Neural progenitor cell (in vitro differentiated cells): ENCODE measurements around the gene CHRNA5. TPM values are rescaled to one million over a fixed set of nuclear protein-coding genes. Genes with fewer than 3 reads are reported as not detected.

Source experiments
- DNase-seq: peaks from one replicate; pipeline ENCODE4 v3.0.0-alpha.2; 2016; ENCODE audit warnings: low spot score
- H2AFZ ChIP-seq: fragments of 200-600 bp; sonication (generic); replicated peaks from 2 replicates; pipeline ENCODE4 v1.6.1; 2016; ENCODE audit warnings: antibody characterized with exemption
- H3F3A ChIP-seq: fragments of 200-600 bp; sonication (generic); 2 replicates; pipeline ENCODE4 v1.6.1; 2016; ENCODE audit warnings: antibody characterized with exemption, low read depth
- H3K27ac ChIP-seq: fragments of 200-600 bp; sonication (generic); 2 replicates; pipeline ENCODE4 v1.5.1; 2016; ENCODE audit warnings: mild to moderate bottlenecking
- H3K27me3 ChIP-seq: fragments of 200-600 bp; sonication (generic); 2 replicates; pipeline ENCODE4 v1.6.1; 2016; ENCODE audit warnings: mild to moderate bottlenecking, moderate library complexity
- H3K36me3 ChIP-seq: fragments of 200-600 bp; sonication (generic); 2 replicates; pipeline ENCODE4 v1.5.1; 2016
- H3K4me1 ChIP-seq: fragments of 200-600 bp; sonication (generic); 2 replicates; pipeline ENCODE4 v1.6.1; 2016; ENCODE audit warnings: mixed run types
- H3K4me2 ChIP-seq: fragments of 200-600 bp; sonication (generic); 2 replicates; pipeline ENCODE4 v1.6.1; 2016
- H3K4me3 ChIP-seq: fragments of 200-600 bp; sonication (generic); 2 replicates; pipeline ENCODE4 v1.5.1; 2016
- H3K79me2 ChIP-seq: fragments of 200-600 bp; sonication (generic); 2 replicates; pipeline ENCODE4 v1.6.1; 2016; ENCODE audit warnings: low read depth
- H3K9ac ChIP-seq: fragments of 200-600 bp; sonication (generic); 2 replicates; pipeline ENCODE4 v1.6.1; 2016
- H3K9me3 ChIP-seq: fragments of 200-600 bp; sonication (generic); 2 replicates; pipeline ENCODE4 v1.5.1; 2016; ENCODE audit warnings: low read depth
- H4K20me1 ChIP-seq: fragments of 200-600 bp; sonication (generic); 2 replicates; pipeline ENCODE4 v1.6.1; 2016; ENCODE audit warnings: low read depth
- H3K27ac Mint-ChIP-seq: 3 replicates; pipeline ENCODE4 v1.8.0; 2021; ENCODE audit warnings: mixed read lengths
- H3K27me3 Mint-ChIP-seq: 2 replicates; pipeline ENCODE4 v1.8.0; 2022; ENCODE audit warnings: low read depth, mild to moderate bottlenecking, inconsistent platforms, moderate library complexity, mixed read lengths; ENCODE audit not compliant: insufficient read depth
- H3K36me3 Mint-ChIP-seq: 3 replicates; pipeline ENCODE4 v1.8.0; 2021; ENCODE audit warnings: mixed read lengths
- H3K4me1 Mint-ChIP-seq: 3 replicates; pipeline ENCODE4 v1.8.0; 2021; ENCODE audit warnings: mixed read lengths
- H3K4me3 Mint-ChIP-seq: 3 replicates; pipeline ENCODE4 v1.8.0; 2021; ENCODE audit warnings: mild to moderate bottlenecking, moderate library complexity, mixed read lengths
- H3K9me3 Mint-ChIP-seq: 3 replicates; pipeline ENCODE4 v1.8.0; 2020; ENCODE audit warnings: mixed read lengths
- EZH2 ChIP-seq: fragments of 200-600 bp; sonication (generic); IDR thresholded peaks from 2 replicates; pipeline ENCODE4 v1.6.1; 2017; ENCODE audit warnings: antibody characterized with exemption, mild to moderate bottlenecking, moderate library complexity
- EZH2phosphoT487 ChIP-seq: fragments of 200-600 bp; sonication (generic); IDR thresholded peaks from 2 replicates; pipeline ENCODE4 v1.6.1; 2017; ENCODE audit warnings: antibody characterized with exemption
- total RNA-seq: library from RNA; depleted of rRNA; stranded (reverse); fragments of >200 nt; gene quantifications from 2 replicates; pipeline ENCODE4 v1.2.3, GENCODE V29; 2015; ENCODE audit warnings: low replicate concordance
- TF ChIP-seq, protein P1 (sequence below): fragments of 200-600 bp; sonication (generic); IDR thresholded peaks from 2 replicates; pipeline ENCODE4 v1.5.1; 2017; ENCODE audit warnings: antibody characterized with exemption, mild to moderate bottlenecking

The CHRNA5 gene
- total RNA-seq, 1 donor from 2014 or later: 46.9 TPM

GRCh38 chr15:78564743-78565096, 600 bp upstream of the CHRNA5 start:
- peaks cover 38% of the 10 kb centered on the region for H3K79me2 ChIP-seq
- no peaks in the 10 kb centered on the region for H4K20me1 ChIP-seq
- peaks cover 11% of the 10 kb centered on the region for H3K27me3 ChIP-seq
- H3K27ac Mint-ChIP-seq: no peak overlapping the region
- H3K27ac ChIP-seq: no peak overlapping the region
- H3K27me3 Mint-ChIP-seq: peaks cover 7% of the 10 kb centered on the region
- no peaks in the 10 kb centered on the region for H3K36me3 Mint-ChIP-seq
- H3K4me3 ChIP-seq: no peak overlapping the region
- H3F3A ChIP-seq: peaks cover 14% of the 10 kb centered on the region
- TF ChIP-seq EZH2phosphoT487 (no peak), EZH2 (no peak)
- TF ChIP-seq, protein P1, sequence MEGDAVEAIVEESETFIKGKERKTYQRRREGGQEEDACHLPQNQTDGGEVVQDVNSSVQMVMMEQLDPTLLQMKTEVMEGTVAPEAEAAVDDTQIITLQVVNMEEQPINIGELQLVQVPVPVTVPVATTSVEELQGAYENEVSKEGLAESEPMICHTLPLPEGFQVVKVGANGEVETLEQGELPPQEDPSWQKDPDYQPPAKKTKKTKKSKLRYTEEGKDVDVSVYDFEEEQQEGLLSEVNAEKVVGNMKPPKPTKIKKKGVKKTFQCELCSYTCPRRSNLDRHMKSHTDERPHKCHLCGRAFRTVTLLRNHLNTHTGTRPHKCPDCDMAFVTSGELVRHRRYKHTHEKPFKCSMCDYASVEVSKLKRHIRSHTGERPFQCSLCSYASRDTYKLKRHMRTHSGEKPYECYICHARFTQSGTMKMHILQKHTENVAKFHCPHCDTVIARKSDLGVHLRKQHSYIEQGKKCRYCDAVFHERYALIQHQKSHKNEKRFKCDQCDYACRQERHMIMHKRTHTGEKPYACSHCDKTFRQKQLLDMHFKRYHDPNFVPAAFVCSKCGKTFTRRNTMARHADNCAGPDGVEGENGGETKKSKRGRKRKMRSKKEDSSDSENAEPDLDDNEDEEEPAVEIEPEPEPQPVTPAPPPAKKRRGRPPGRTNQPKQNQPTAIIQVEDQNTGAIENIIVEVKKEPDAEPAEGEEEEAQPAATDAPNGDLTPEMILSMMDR: no peak
- H3K9me3 Mint-ChIP-seq: no peaks in the 10 kb centered on the region
- H3K9me3 ChIP-seq: no peaks in the 10 kb centered on the region
- H3K36me3 ChIP-seq: no peaks in the 10 kb centered on the region
- H3K4me2 ChIP-seq: peak overlapping the region; percentile 7
- no peak overlapping the region for H2AFZ ChIP-seq
- no peak overlapping the region for H3K9ac ChIP-seq
- H3K4me1 Mint-ChIP-seq: peaks cover 22% of the 10 kb centered on the region
- peaks cover 13% of the 10 kb centered on the region for H3K4me1 ChIP-seq
- no peak for DNase-seq
- peak overlapping the region; percentile 88 for H3K4me3 Mint-ChIP-seq

- H3K27me3 ChIP-seq: peaks cover 11% of the 10 kb centered on the region
- H3F3A ChIP-seq: peaks cover 14% of the 10 kb centered on the region
- H3K27me3 Mint-ChIP-seq: peaks cover 7% of the 10 kb centered on the region
- peak overlapping the region; percentile 75 for H3K27ac ChIP-seq
- peaks cover 13% of the 10 kb centered on the region for H3K4me1 ChIP-seq
- H3K79me2 ChIP-seq: peaks cover 52% of the 10 kb centered on the region
- DNase-seq: peak; percentile 53
- no peaks in the 10 kb centered on the region for H3K36me3 Mint-ChIP-seq
- H3K36me3 ChIP-seq: no peaks in the 10 kb centered on the region
- H3K27ac Mint-ChIP-seq: peak overlapping the region; percentile 67
- H3K9me3 Mint-ChIP-seq: no peaks in the 10 kb centered on the region
- TF ChIP-seq EZH2phosphoT487: no peak
- no peak for TF ChIP-seq EZH2
- TF ChIP-seq, protein P1: no peak
- H3K9ac ChIP-seq: peak overlapping the region; percentile 59
- H4K20me1 ChIP-seq: peaks cover 8% of the 10 kb centered on the region
- H3K4me3 Mint-ChIP-seq: peak overlapping the region; percentile 96
- H3K9me3 ChIP-seq: no peaks in the 10 kb centered on the region
- peak overlapping the region; percentile 96 for H3K4me2 ChIP-seq
- H2AFZ ChIP-seq: peak overlapping the region; percentile 91
- H3K4me3 ChIP-seq: peak overlapping the region; percentile 94
- peaks cover 22% of the 10 kb centered on the region for H3K4me1 Mint-ChIP-seq
Observed at GRCh38 chr15:78565951-78566774, 843 bp downstream of the CHRNA5 start.

DNA sequence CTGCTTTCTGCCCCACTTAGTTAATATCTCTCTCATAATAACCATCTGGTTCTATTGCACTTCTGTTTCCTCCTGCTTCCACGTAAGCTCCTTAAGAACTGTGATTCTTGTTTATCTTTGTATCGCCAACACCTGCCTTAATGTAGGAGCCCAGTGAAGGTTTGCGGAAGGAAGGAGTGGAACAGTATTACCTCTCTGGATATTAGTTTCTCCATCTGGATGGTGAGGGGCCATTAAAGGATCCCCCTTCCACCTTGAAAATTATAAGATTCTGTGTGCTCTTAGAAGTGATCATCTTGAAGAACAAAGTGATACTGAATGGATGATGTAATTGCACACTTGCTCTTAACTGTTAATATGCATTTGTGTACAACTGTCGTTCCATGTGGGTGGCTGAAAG, 2.2 kb downstream of the CHRNA5 start:
- Mint-ChIP-seq H3K9me3 (no peaks in the 10 kb centered on the region), H3K27me3 (peaks cover 4% of the 10 kb centered on the region), H3K27ac (no peak overlapping the region), H3K4me1 (peaks cover 22% of the 10 kb centered on the region), H3K36me3 (no peaks in the 10 kb centered on the region), H3K4me3 (peak overlapping the region; percentile 33)
- no peak overlapping the region for H3K9ac ChIP-seq
- peaks cover 13% of the 10 kb centered on the region for H3K4me1 ChIP-seq
- peaks cover 8% of the 10 kb centered on the region for H4K20me1 ChIP-seq
- H3K27me3 ChIP-seq: peaks cover 11% of the 10 kb centered on the region
- H3K79me2 ChIP-seq: peaks cover 66% of the 10 kb centered on the region
- no peak overlapping the region for H3K4me3 ChIP-seq
- peak overlapping the region; percentile 36 for H3K4me2 ChIP-seq
- peaks cover 14% of the 10 kb centered on the region for H3F3A ChIP-seq
- H3K36me3 ChIP-seq: no peaks in the 10 kb centered on the region
- DNase-seq: no peak
- no peak overlapping the region for H3K27ac ChIP-seq
- no peaks in the 10 kb centered on the region for H3K9me3 ChIP-seq
- H2AFZ ChIP-seq: no peak overlapping the region
- TF ChIP-seq EZH2 (no peak), EZH2phosphoT487 (no peak)
- TF ChIP-seq, protein P1: no peak
